Esophagus (tissue), 2 donors: Measurements from ENCODE around the gene GRM8. TPM values are rescaled to one million over a fixed set of nuclear protein-coding genes. Genes with fewer than 3 reads are reported as not detected.

ENCODE experiments used
- H3K27ac ChIP-seq, 2 donors: one replicate each; pipeline ENCODE4 v1.5.1; 2013; ENCODE audit warnings: low read depth in 2 of 2, mild to moderate bottlenecking in 2 of 2, inconsistent platforms in 1 of 2, low read length in 1 of 2, moderate library complexity in 1 of 2
- H3K27me3 ChIP-seq, 2 donors: one replicate each; pipeline ENCODE4 v1.6.1; 2013; ENCODE audit warnings: low read length in 2 of 2, control low read depth in 1 of 2, mild to moderate bottlenecking in 1 of 2; ENCODE audit not compliant: insufficient read depth in 2 of 2, control insufficient read depth in 1 of 2
- H3K36me3 ChIP-seq, 2 donors: one replicate each; pipeline ENCODE4 v1.6.1; 2013; ENCODE audit warnings: low read length in 1 of 2; ENCODE audit not compliant: control insufficient read depth in 2 of 2, insufficient read depth in 2 of 2
- H3K4me1 ChIP-seq, 2 donors: one replicate each; pipeline ENCODE4 v1.6.1; 2013; ENCODE audit warnings: low read length in 1 of 2; ENCODE audit not compliant: control insufficient read depth in 2 of 2, insufficient read depth in 2 of 2
- H3K4me3 ChIP-seq, 2 donors: one replicate each; pipeline ENCODE4 v1.5.1; 2013; ENCODE audit warnings: low read length in 2 of 2, mild to moderate bottlenecking in 2 of 2, low read depth in 1 of 2, moderate library complexity in 1 of 2
- H3K9me3 ChIP-seq, 2 donors: one replicate each; pipeline ENCODE4 v1.6.1; 2013; ENCODE audit warnings: mild to moderate bottlenecking in 2 of 2, low read depth in 1 of 2, low read length in 1 of 2, moderate library complexity in 1 of 2; ENCODE audit not compliant: control insufficient read depth in 2 of 2, insufficient read depth in 1 of 2
- WGBS, 2 donors: extraction: QIAGEN DNeasy Blood & Tissue Kit; methylation state at CpG; one replicate each; pipeline ENCODE4 v1.1.7; 2013; 5-methylcytosine and 5-hydroxymethylcytosine counted together
- polyA plus RNA-seq, 2 donors: library from polyadenylated mRNA; stranded (reverse); fragments of 200-250 nt; gene quantifications; one replicate each; pipeline ENCODE4 v1.2.3, GENCODE V29; 2013
- donor health status: healthy with polysubstance abuse.
- donor health status: Bipolar disorder and iron deficiency.

Gene GRM8
- polyA plus RNA-seq, 2 donors = 0.19 TPM; not detected in 1

DNA sequence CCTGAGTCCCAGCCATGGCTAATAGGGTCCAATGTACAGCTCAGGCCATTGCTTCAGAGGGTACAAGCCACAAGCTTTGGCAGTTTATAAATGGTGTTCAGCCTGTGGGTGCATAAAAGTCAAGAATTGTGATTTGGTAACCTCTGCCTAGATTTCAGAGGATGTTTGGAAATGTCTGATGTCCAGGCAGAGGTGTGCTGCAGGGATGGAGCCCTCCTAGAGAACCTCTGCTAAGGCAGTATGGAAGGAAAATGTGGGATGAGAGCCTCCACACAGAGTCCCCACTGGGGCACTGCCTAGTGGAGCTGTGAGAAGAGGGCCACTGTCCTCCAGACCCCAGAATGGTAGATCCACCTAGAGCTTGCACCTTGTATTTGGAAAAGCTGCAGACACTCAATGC lies 779.9 kb downstream of the GRM8 start:
- Histone ChIP-seq H3K27me3 (no peaks in the 10 kb centered on the region), H3K27ac (no peak overlapping the region), H3K4me3 (no peak overlapping the region), H3K9me3 (peaks cover 4 to 9% of the 10 kb centered on the region in 2 donors), H3K4me1 (no peaks in the 10 kb centered on the region), H3K36me3 (no peaks in the 10 kb centered on the region)

DNA sequence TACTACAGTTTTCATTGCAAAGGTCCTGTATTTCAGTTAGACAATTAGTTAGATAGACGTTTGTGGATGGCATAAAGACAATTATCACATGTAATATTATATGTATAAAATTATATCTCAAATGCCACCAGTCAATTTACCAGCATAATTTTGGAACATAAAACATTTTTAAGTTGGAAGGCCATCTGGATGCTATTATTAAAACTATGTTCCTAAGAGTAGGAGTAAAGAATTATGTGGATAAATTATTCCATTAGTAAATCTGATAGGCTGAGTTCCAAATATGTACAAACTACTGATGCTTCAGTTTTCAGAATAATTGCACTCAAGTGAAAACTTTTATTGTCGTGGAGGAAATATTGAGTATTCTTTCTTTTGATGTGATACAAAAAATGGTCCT lies 790.3 kb downstream of the GRM8 start:
- no peaks in the 10 kb centered on the region for H3K27me3 ChIP-seq
- 56 to 61% methylated on average over 2 of the region's 2 CpGs for WGBS, 2 donors

DNA sequence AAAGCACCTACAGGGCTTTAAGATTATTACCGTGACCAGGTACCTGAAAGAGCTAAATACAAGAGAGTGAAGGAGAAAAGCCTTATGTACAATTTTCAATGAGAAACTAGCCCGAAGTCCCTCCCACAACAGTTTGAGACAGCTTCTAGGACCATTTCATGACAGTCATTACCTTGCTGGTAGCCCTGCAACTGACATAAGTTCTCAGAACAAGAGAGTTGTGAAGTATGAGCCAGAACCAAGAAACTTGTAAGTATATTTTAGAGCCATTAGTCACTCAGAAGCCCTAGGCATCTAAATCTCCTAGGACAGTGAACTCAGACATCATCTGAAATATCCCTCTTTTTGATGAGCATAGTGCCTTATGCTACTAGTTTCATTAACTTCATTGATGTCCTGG lies 792.1 kb downstream of the GRM8 start:
- H3K4me3 ChIP-seq = no peak overlapping the region
- H3K36me3 ChIP-seq = no peaks in the 10 kb centered on the region
- 68 to 69% methylated on average over 2 of the region's 2 CpGs for WGBS, 2 donors
- H3K4me1 ChIP-seq = no peaks in the 10 kb centered on the region
- no peaks in the 10 kb centered on the region for H3K27me3 ChIP-seq
- no peaks in the 10 kb centered on the region for H3K9me3 ChIP-seq
- no peak overlapping the region for H3K27ac ChIP-seq

More for the DNA sequence above, 790.3 kb downstream of the GRM8 start:
- H3K9me3 ChIP-seq = no peaks in the 10 kb centered on the region
- H3K4me1 ChIP-seq = no peaks in the 10 kb centered on the region
- H3K4me3 ChIP-seq = no peak overlapping the region
- H3K36me3 ChIP-seq = no peaks in the 10 kb centered on the region
- H3K27ac ChIP-seq = no peak overlapping the region

DNA sequence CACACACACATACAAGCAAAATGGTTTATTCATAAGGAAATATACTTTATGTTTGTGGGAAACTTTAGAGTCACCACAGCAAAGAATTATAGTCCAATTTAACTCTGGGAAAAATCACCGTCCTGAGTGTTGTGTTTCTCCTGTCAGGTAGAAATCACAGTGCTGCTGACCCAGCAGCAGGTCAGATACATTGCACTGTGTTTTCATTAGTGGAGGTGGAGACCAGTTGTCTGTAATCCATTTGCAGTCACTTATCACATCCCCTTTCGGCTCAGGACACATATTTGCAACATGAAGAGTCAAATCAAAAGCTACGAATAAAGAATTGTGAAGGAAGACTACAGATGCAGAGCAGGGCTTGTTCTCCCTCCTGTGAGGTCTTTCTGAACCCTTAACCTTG lies 799.6 kb downstream of the GRM8 start:
- H3K27me3 ChIP-seq = no peaks in the 10 kb centered on the region
- H3K27ac ChIP-seq = no peak overlapping the region
- H3K36me3 ChIP-seq = no peaks in the 10 kb centered on the region
- 62 to 63% methylated on average over 3 of the region's 3 CpGs for WGBS, 2 donors
- no peak overlapping the region for H3K4me3 ChIP-seq
- no peaks in the 10 kb centered on the region for H3K9me3 ChIP-seq
- H3K4me1 ChIP-seq = no peaks in the 10 kb centered on the region

DNA sequence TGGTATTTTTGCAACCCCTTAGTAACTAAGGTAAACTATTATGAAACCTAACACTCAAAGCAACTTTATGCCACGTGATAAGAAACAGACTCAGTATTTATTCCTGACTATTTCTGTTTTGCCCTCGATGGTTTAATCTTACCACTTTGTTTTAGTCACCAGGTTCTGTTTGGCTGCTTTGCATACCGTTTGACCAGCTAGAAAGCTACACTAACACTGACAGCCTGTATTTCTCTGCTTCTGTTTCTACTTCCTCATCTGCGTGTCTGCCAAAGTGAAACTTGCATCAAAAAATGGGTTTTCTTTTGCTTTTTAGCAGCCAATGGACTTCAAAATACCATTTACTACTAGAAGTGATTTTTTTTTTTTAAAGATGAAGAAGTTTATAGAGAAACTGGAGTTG lies 802.5 kb downstream of the GRM8 start:
- no peak overlapping the region for H3K27ac ChIP-seq
- H3K4me1 ChIP-seq = no peaks in the 10 kb centered on the region
- WGBS, 2 donors = 36 to 37% methylated on average over 4 of the region's 4 CpGs
- no peak overlapping the region for H3K4me3 ChIP-seq
- H3K36me3 ChIP-seq = no peaks in the 10 kb centered on the region
- no peaks in the 10 kb centered on the region for H3K27me3 ChIP-seq
- no peaks in the 10 kb centered on the region for H3K9me3 ChIP-seq

DNA sequence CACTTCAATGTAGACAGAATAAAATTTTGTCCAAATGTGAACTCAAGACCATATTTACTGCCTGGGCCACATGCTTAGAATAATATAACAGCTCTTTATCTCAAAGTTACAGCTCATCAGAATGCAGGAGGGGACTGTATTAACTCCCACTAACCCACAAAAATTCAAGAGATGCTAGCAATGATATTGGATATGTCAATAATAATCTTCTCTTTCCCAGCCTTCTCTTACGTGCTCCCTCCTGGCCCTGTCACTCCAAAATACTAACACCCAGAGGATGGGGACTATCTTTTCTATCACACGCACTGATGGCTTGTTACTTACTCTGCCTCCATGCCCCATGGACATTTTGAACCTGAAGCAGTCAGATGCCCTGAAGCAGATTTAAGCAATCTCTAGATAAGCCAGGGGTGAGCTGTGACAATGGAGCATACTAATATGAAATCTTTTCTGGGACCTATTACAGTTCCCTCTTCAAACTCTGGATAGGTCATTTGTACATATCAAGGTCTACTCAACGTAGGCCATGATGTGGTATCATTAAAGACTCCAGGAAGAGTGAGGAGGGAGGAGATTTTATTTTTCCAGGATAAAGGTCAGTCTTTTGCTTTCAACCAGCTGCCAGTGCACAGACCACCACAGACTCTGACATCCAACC lies 803.0 kb downstream of the GRM8 start:
- Histone ChIP-seq H3K9me3 (no peaks in the 10 kb centered on the region), H3K27me3 (no peaks in the 10 kb centered on the region), H3K4me1 (no peaks in the 10 kb centered on the region), H3K4me3 (no peak overlapping the region), H3K36me3 (no peaks in the 10 kb centered on the region), H3K27ac (no peak overlapping the region)
- WGBS, 2 donors = 66 to 70% methylated on average over 3 of the region's 3 CpGs

DNA sequence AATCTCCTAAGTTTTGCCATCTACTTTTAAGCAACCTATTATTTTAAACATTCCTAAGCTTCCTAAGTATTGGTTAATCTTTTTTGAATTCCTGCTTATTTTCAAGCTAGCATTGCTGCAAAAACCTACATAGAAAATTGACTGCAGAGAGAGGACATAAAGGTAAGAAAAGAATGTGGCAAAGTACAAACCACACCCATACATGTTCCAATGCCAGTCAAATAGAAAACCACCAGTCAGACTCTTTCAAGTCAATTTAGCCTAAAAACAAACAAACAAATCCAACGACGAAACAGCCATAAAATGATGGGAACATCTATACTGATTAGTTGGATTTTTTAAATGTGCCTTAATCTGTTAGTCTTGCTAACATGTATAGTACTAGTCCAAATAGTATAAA lies 804.8 kb downstream of the GRM8 start:
- WGBS, 2 donors = 41 to 49% methylated on average over 2 of the region's 2 CpGs
- H3K27me3 ChIP-seq = no peaks in the 10 kb centered on the region
- no peak overlapping the region for H3K27ac ChIP-seq
- no peaks in the 10 kb centered on the region for H3K4me1 ChIP-seq
- no peaks in the 10 kb centered on the region for H3K36me3 ChIP-seq
- H3K9me3 ChIP-seq = no peaks in the 10 kb centered on the region
- H3K4me3 ChIP-seq = no peak overlapping the region

DNA sequence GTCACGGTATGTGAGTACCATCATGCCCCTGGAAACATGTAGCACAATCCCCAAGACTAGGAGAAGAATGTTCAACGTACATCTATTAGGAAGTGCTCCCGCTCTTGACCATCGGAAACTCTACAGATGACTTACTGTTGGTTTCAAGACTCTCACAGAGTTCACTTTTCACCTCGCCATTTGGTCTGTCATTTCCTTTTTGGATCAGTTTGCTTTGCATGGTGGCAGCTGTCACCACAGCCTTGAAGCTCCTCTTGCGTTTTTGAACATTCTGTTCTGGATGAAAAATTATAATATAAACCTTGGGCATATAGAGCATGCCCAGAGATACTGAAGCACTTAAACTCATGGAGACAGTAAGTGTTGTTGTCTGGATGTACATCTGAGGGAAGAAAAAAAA lies 806.8 kb downstream of the GRM8 start:
- Histone ChIP-seq H3K4me3 (no peak overlapping the region), H3K9me3 (no peaks in the 10 kb centered on the region), H3K36me3 (no peaks in the 10 kb centered on the region), H3K4me1 (no peaks in the 10 kb centered on the region), H3K27me3 (no peaks in the 10 kb centered on the region), H3K27ac (no peak overlapping the region)
- 83 to 89% methylated on average over 6 of the region's 6 CpGs for WGBS, 2 donors

DNA sequence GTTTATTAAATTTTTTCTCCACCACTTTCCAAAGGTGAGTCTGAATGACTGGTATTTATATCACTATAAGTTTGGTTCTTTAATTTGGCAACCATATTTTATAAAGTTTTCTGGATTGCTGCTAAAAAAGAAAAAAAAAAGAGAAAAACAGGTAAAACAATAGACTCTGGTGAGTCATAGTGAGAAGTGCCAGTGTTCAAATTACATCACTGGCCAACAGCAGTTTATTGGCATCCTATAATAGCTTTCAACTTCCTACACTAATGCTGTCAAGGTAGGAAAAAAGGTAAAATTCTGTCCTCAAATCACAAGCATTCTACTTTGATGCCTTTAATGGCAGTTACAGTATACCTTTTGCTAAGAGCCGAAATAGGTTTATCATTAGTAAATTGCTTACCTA lies 808.8 kb downstream of the GRM8 start:
- WGBS, 2 donors = 93 to 97% methylated on average over 1 of the region's 1 CpG
- Histone ChIP-seq H3K27ac (no peak overlapping the region), H3K4me3 (no peak overlapping the region), H3K4me1 (no peaks in the 10 kb centered on the region), H3K9me3 (no peaks in the 10 kb centered on the region), H3K36me3 (no peaks in the 10 kb centered on the region), H3K27me3 (no peaks in the 10 kb centered on the region)

DNA sequence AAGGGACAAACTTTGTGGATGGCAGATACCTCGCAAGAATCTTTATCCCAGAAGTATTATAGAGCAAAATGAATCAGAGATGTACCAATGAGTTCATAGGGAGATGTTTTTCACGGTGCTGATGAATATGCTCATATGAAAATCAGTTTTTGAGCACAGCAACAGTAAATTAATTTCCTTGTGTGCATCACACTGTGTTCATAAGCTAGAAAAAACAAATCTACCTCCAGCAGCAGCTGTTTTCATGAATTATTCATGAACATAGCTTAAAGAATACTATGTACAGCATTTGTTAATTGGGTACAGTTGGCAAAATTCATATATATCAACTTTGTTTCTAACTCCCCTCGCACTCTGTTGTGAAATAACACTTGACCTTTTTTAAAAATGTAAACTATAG lies 809.8 kb downstream of the GRM8 start:
- no peaks in the 10 kb centered on the region for H3K27me3 ChIP-seq
- no peaks in the 10 kb centered on the region for H3K4me1 ChIP-seq
- H3K4me3 ChIP-seq = no peak overlapping the region
- no peak overlapping the region for H3K27ac ChIP-seq
- no peaks in the 10 kb centered on the region for H3K9me3 ChIP-seq
- H3K36me3 ChIP-seq = no peaks in the 10 kb centered on the region
- 75 to 76% methylated on average over 3 of the region's 3 CpGs for WGBS, 2 donors
